CD14-positive monocyte (primary cell): Measurements from ENCODE around the gene FARP2. TPM values are rescaled to one million over a fixed set of nuclear protein-coding genes. Genes with fewer than 3 reads are reported as not detected.

Source experiments
- DNase-seq, 3 donors: peaks; one replicate each; pipeline ENCODE4 v3.0.0-alpha.2; 2011 to 2022
- H2AFZ ChIP-seq: 2 replicates; pipeline ENCODE4 v1.6.0; 2012; ENCODE audit warnings: mild to moderate bottlenecking, low read depth, low read length, inconsistent platforms; ENCODE audit not compliant: insufficient read depth, poor library complexity, severe bottlenecking
- H3K27ac ChIP-seq, 2 donors: 1 replicate in 1 of 2; 2 replicates in 1 of 2; pipeline ENCODE4 v1.5.1; 2012 to 2013; ENCODE audit warnings: low read length in 2 of 2, control low read depth in 1 of 2, inconsistent platforms in 1 of 2, low read depth in 1 of 2, mild to moderate bottlenecking in 1 of 2
- H3K27me3 ChIP-seq, 2 donors: one replicate each; pipeline versions ENCODE4 v1.6.0 to v1.6.1; 2011 to 2013; ENCODE audit warnings: low read length in 2 of 2; ENCODE audit not compliant: control insufficient read depth in 2 of 2, insufficient read depth in 2 of 2
- H3K36me3 ChIP-seq, 2 donors: replicated peaks in 1 of 2; 1 replicate in 1 of 2; 2 replicates in 1 of 2; pipeline versions ENCODE4 v1.5.1 to v1.6.1; 2012 to 2013; ENCODE audit warnings: low read length in 2 of 2, control low read depth in 1 of 2, inconsistent platforms in 1 of 2, mild to moderate bottlenecking in 1 of 2; ENCODE audit not compliant: insufficient read depth in 2 of 2, control insufficient read depth in 1 of 2
- H3K4me1 ChIP-seq, 2 donors: 1 replicate in 1 of 2; 2 replicates in 1 of 2; pipeline versions ENCODE4 v1.5.1 to v1.6.1; 2012 to 2013; ENCODE audit warnings: low read length in 2 of 2, control low read depth in 1 of 2, inconsistent platforms in 1 of 2, mild to moderate bottlenecking in 1 of 2, moderate library complexity in 1 of 2; ENCODE audit not compliant: insufficient read depth in 2 of 2, control insufficient read depth in 1 of 2
- H3K4me2 ChIP-seq: replicated peaks from 2 replicates; pipeline ENCODE3; 2012; ENCODE audit warnings: low read length, moderate library complexity, mild to moderate bottlenecking; ENCODE audit not compliant: poor library complexity, severe bottlenecking; ENCODE audit errors: extremely low read depth
- H3K4me3 ChIP-seq, 3 experiments: fragments of 200-600 bp in 1 of 3; sonication (generic) in 1 of 3; replicated peaks in 1 of 3; 1 replicate in 2 of 3; 2 replicates in 1 of 3; pipeline ENCODE4 v1.5.1; 2011 to 2013; ENCODE audit warnings: low read length in 3 of 3, mild to moderate bottlenecking in 3 of 3, control low read depth in 2 of 3, low read depth in 2 of 3, inconsistent platforms in 1 of 3, moderate library complexity in 1 of 3
- H3K79me2 ChIP-seq: 2 replicates; pipeline ENCODE4 v1.6.0; 2012; ENCODE audit warnings: mild to moderate bottlenecking, control low read depth, inconsistent platforms, low read length, moderate library complexity; ENCODE audit not compliant: insufficient read depth
- H3K9ac ChIP-seq: 2 replicates; pipeline ENCODE4 v1.6.0; 2017; ENCODE audit warnings: low read length, mild to moderate bottlenecking; ENCODE audit not compliant: insufficient read depth, poor library complexity, severe bottlenecking
- H3K9me3 ChIP-seq, 2 donors: replicated peaks in 1 of 2; 1 replicate in 1 of 2; 2 replicates in 1 of 2; pipeline versions ENCODE4 v1.5.1 to v1.6.1; 2012 to 2013; ENCODE audit warnings: low read length in 2 of 2, control low read depth in 1 of 2; ENCODE audit not compliant: control insufficient read depth in 1 of 2, insufficient read depth in 1 of 2
- H4K20me1 ChIP-seq: 2 replicates; pipeline ENCODE4 v1.6.0; 2012; ENCODE audit warnings: mild to moderate bottlenecking, low read length, control low read depth, moderate library complexity; ENCODE audit not compliant: insufficient read depth
- H3K27ac Mint-ChIP-seq, 7 donors: one replicate each; pipeline ENCODE4 v1.8.0; 2020; ENCODE audit warnings: mild to moderate bottlenecking in 7 of 7, mixed read lengths in 7 of 7, moderate library complexity in 6 of 7, inconsistent platforms in 2 of 7
- H3K27me3 Mint-ChIP-seq, 3 donors: one replicate each; pipeline ENCODE4 v1.8.0; 2021 to 2022; ENCODE audit warnings: low read depth in 3 of 3, mild to moderate bottlenecking in 3 of 3, mixed read lengths in 3 of 3, moderate library complexity in 3 of 3, inconsistent platforms in 1 of 3
- H3K36me3 Mint-ChIP-seq, 2 donors: one replicate each; pipeline ENCODE4 v1.8.0; 2020; ENCODE audit warnings: mixed read lengths in 2 of 2, inconsistent platforms in 1 of 2, mild to moderate bottlenecking in 1 of 2
- H3K4me1 Mint-ChIP-seq: one replicate; pipeline ENCODE4 v1.8.0; 2020; ENCODE audit warnings: mild to moderate bottlenecking, mixed read lengths
- H3K4me3 Mint-ChIP-seq, 2 donors: one replicate each; pipeline ENCODE4 v1.8.0; 2020; ENCODE audit warnings: mild to moderate bottlenecking in 2 of 2, mixed read lengths in 2 of 2, moderate library complexity in 1 of 2
- H3K9me3 Mint-ChIP-seq, 7 donors: one replicate each; pipeline ENCODE4 v1.8.0; 2020 to 2022; ENCODE audit warnings: mixed read lengths in 7 of 7, mild to moderate bottlenecking in 6 of 7, moderate library complexity in 6 of 7, inconsistent platforms in 2 of 7
- CTCF ChIP-seq: fragments of 200-600 bp; IDR thresholded peaks from one replicate; pipeline ENCODE4 v1.8.0; 2022; ENCODE audit warnings: antibody characterized with exemption, mild to moderate bottlenecking
- WGBS: methylation state at CpG from one replicate; pipeline ENCODE4 v1.1.5; 2013; ENCODE audit warnings: missing lambda C conversion rate; ENCODE audit not compliant: insufficient coverage; 5-methylcytosine and 5-hydroxymethylcytosine counted together
- intact Hi-C, 2 donors: fragments of 100-400 bp; cut with micrococcal nuclease; formaldehyde crosslinking; loops; one replicate each; pipeline versions ENCODE4 v1.15.0 to v1.15.1; 2023
- polyA plus RNA-seq, 3 donors: library from polyadenylated mRNA; depleted of rRNA in 1 of 3; unstranded in 2 of 3; stranded (reverse) in 1 of 3; fragments of 300-500 nt in 2 of 3; fragments of >200 nt in 1 of 3; fragmentation: Illumina TruSeq in 2 of 3; gene quantifications; 1 replicate in 2 of 3; 2 replicates in 1 of 3; pipeline ENCODE4 v1.2.3, GENCODE V29; 2012 to 2021

Gene FARP2
- polyA plus RNA-seq, 3 donors: 6.7 to 8.5 (median 7.3) TPM

- peak overlapping the region in 2 of 3 experiments; percentile 9 to 69 for H3K4me3 ChIP-seq
- peak; percentile 0 to 33 (median 3) for DNase-seq
- no peaks in the 10 kb centered on the region for H3K79me2 ChIP-seq
- no peak for TF ChIP-seq CTCF
- H2AFZ ChIP-seq: peak overlapping the region; percentile 72
- H3K36me3 Mint-ChIP-seq: peaks cover 2% of the 10 kb centered on the region in 2 donors
- H3K4me3 Mint-ChIP-seq: peak overlapping the region; percentile 73 to 95
- peaks cover 3 to 45% of the 10 kb centered on the region in 2 donors for H3K27me3 ChIP-seq
- WGBS: 9% methylated on average over 53 of the region's 68 CpGs
- intact Hi-C loops: no loop called here
- H3K4me2 ChIP-seq: peak overlapping the region; percentile 72
- peaks cover 0 to 7% of the 10 kb centered on the region in 2 donors for H3K9me3 ChIP-seq
- peaks cover 0 to 11% (median 5%) of the 10 kb centered on the region in 7 donors for H3K9me3 Mint-ChIP-seq
- no peaks in the 10 kb centered on the region for H3K36me3 ChIP-seq
- H3K27me3 Mint-ChIP-seq: peaks cover 40 to 56% (median 42%) of the 10 kb centered on the region in 3 donors
- no peak overlapping the region for H3K27ac Mint-ChIP-seq
- no peaks in the 10 kb centered on the region for H4K20me1 ChIP-seq
- H3K4me1 Mint-ChIP-seq: peaks cover 5% of the 10 kb centered on the region
- H3K4me1 ChIP-seq: peaks cover 6 to 12% of the 10 kb centered on the region in 2 donors
- peak overlapping the region; percentile 8 for H3K9ac ChIP-seq
- H3K27ac ChIP-seq: no peak overlapping the region
Measured at GRCh38 chr2:241540771-241541561, 184.9 kb downstream of the FARP2 start.

GRCh38 chr2:241541564-241542277 lies 185.6 kb downstream of the FARP2 start:
- WGBS: 26% methylated on average over 54 of the region's 62 CpGs
- no peak overlapping the region for H3K27ac ChIP-seq
- Mint-ChIP-seq H3K9me3 (peaks cover 0 to 11% (median 5%) of the 10 kb centered on the region in 7 donors), H3K4me3 (peak overlapping the region in 1 of 2 donors; percentile 71), H3K27ac (no peak overlapping the region), H3K4me1 (peaks cover 5% of the 10 kb centered on the region), H3K36me3 (peaks cover 2% of the 10 kb centered on the region in 2 donors), H3K27me3 (peaks cover 38 to 55% (median 40%) of the 10 kb centered on the region in 3 donors)
- peaks cover 0 to 7% of the 10 kb centered on the region in 2 donors for H3K9me3 ChIP-seq
- no peak overlapping the region for H3K9ac ChIP-seq
- no peak overlapping the region for H2AFZ ChIP-seq
- intact Hi-C loops: no loop called here
- H3K4me2 ChIP-seq: peak overlapping the region; percentile 72
- peaks cover 3 to 49% of the 10 kb centered on the region in 2 donors for H3K27me3 ChIP-seq
- H3K79me2 ChIP-seq: no peaks in the 10 kb centered on the region
- H4K20me1 ChIP-seq: no peaks in the 10 kb centered on the region
- H3K36me3 ChIP-seq: no peaks in the 10 kb centered on the region
- no peak for DNase-seq
- peak overlapping the region in 1 of 3 experiments; percentile 69 for H3K4me3 ChIP-seq
- peaks cover 6 to 12% of the 10 kb centered on the region in 2 donors for H3K4me1 ChIP-seq
- TF ChIP-seq CTCF: no peak
